Measurements from ENCODE around the gene FOXI3. TPM values are rescaled to one million over a fixed set of nuclear protein-coding genes. Genes with fewer than 3 reads are reported as not detected.

The FOXI3 gene
- total RNA-seq = not detected

GRCh38 chr2:88452565-88452905 lies at the start of gene FOXI3:
TSS of gene FOXI3 (minus strand) at chr2:88452693. CDS start at chr2:88452535, 158 bp downstream.
- Histone ChIP-seq H3K4me3 (peak within 1 kb of the TSS in 2 of 3 donors; percentile 48 to 67), H3K36me3 (no peaks in the 10 kb centered on the region), H3K27me3 (peaks cover 0 to 86% of the 10 kb centered on the region in 2 donors), H3K4me1 (peaks cover 0 to 7% of the 10 kb centered on the region in 2 donors), H3K9me3 (no peaks in the 10 kb centered on the region), H3K27ac (no peak within 1 kb of the TSS)
- intact Hi-C loops (cut with DNase I; ENCODE audit: low total_unique reads) = no loop called here
- DNase-seq (ENCODE audit: low spot score in 2 of 2) = no peak
- TF ChIP-seq POLR2AphosphoS5 (IDR thresholded peaks at IDR 0.05) = no peak

GRCh38 chr2:88500691-88501090 lies 48.2 kb upstream of the FOXI3 start:
- Histone ChIP-seq H3K27ac (no peak overlapping the region), H3K9me3 (no peaks in the 10 kb centered on the region), H3K4me1 (no peaks in the 10 kb centered on the region), H3K4me3 (no peak overlapping the region), H3K36me3 (no peaks in the 10 kb centered on the region), H3K27me3 (no peaks in the 10 kb centered on the region)
- intact Hi-C loops (cut with DNase I; ENCODE audit: low total_unique reads) = no loop called here
- TF ChIP-seq POLR2AphosphoS5 (IDR thresholded peaks at IDR 0.05) (no peak), POLR2A (IDR thresholded peaks at IDR 0.05) (no peak), CTCF (IDR thresholded peaks at IDR 0.05) (no peak)
- DNase-seq (ENCODE audit: low spot score in 2 of 2) = no peak

GRCh38 chr2:88499204-88499603 lies 46.7 kb upstream of the FOXI3 start:
- no peak for DNase-seq (ENCODE audit: low spot score in 2 of 2)
- H3K4me1 ChIP-seq = no peaks in the 10 kb centered on the region
- H3K9me3 ChIP-seq = no peaks in the 10 kb centered on the region
- intact Hi-C loops (cut with DNase I; ENCODE audit: low total_unique reads) = no loop called here
- no peaks in the 10 kb centered on the region for H3K36me3 ChIP-seq
- H3K27ac ChIP-seq = no peak overlapping the region
- no peak for TF ChIP-seq POLR2A (IDR thresholded peaks at IDR 0.05)
- TF ChIP-seq POLR2AphosphoS5 (IDR thresholded peaks at IDR 0.05) = no peak
- no peak for TF ChIP-seq CTCF (IDR thresholded peaks at IDR 0.05)
- H3K4me3 ChIP-seq = no peak overlapping the region
- H3K27me3 ChIP-seq = no peaks in the 10 kb centered on the region

- H3K27ac ChIP-seq = no peak overlapping the region
- no peaks in the 10 kb centered on the region for H3K9me3 ChIP-seq
- H3K4me3 ChIP-seq = no peak overlapping the region
- TF ChIP-seq POLR2AphosphoS5 (IDR thresholded peaks at IDR 0.05) (no peak), POLR2A (IDR thresholded peaks at IDR 0.05) (no peak)
- H3K36me3 ChIP-seq = no peaks in the 10 kb centered on the region
- H3K27me3 ChIP-seq = no peaks in the 10 kb centered on the region
- intact Hi-C loops (cut with DNase I; ENCODE audit: low total_unique reads) = no loop called here
- no peaks in the 10 kb centered on the region for H3K4me1 ChIP-seq
- DNase-seq (ENCODE audit: low spot score in 2 of 2) = no peak
Measured at GRCh38 chr2:88493481-88493880, 41.0 kb upstream of the FOXI3 start.

- Histone ChIP-seq H3K9me3 (no peaks in the 10 kb centered on the region), H3K36me3 (no peaks in the 10 kb centered on the region), H3K27me3 (no peaks in the 10 kb centered on the region), H3K4me3 (no peak overlapping the region), H3K4me1 (no peaks in the 10 kb centered on the region), H3K27ac (no peak overlapping the region)
- TF ChIP-seq POLR2AphosphoS5 (IDR thresholded peaks at IDR 0.05) (no peak), POLR2A (IDR thresholded peaks at IDR 0.05) (no peak), CTCF (IDR thresholded peaks at IDR 0.05) (no peak)
- intact Hi-C loops (cut with DNase I; ENCODE audit: low total_unique reads) = no loop called here
- DNase-seq (ENCODE audit: low spot score in 2 of 2) = no peak
Measured at GRCh38 chr2:88492002-88492401, 39.5 kb upstream of the FOXI3 start.

GRCh38 chr2:88489181-88489580 lies 36.7 kb upstream of the FOXI3 start:
- Histone ChIP-seq H3K4me3 (no peak overlapping the region), H3K27ac (no peak overlapping the region), H3K36me3 (no peaks in the 10 kb centered on the region), H3K9me3 (no peaks in the 10 kb centered on the region), H3K4me1 (no peaks in the 10 kb centered on the region), H3K27me3 (no peaks in the 10 kb centered on the region)
- TF ChIP-seq POLR2A (IDR thresholded peaks at IDR 0.05) = no peak
- no peak for TF ChIP-seq POLR2AphosphoS5 (IDR thresholded peaks at IDR 0.05)
- TF ChIP-seq CTCF (IDR thresholded peaks at IDR 0.05) = no peak
- intact Hi-C loops (cut with DNase I; ENCODE audit: low total_unique reads) = no loop called here
- DNase-seq (ENCODE audit: low spot score in 2 of 2) = no peak
